ENCODE results near the gene PIEZO2.
"Not testable (repeated sequence)": the region's sequence is repeated elsewhere in the genome, so short reads cannot be mapped to it uniquely, and the experiment has no call there.

The PIEZO2 gene

GRCh38 chr18:10923551-10924070, 225.8 kb downstream of the PIEZO2 start:
- DNase-seq = no peak

- DNase-seq = no peak
Measured at GRCh38 chr18:10923141-10923540, 226.2 kb downstream of the PIEZO2 start.

GRCh38 chr18:10922712-10923111, 226.7 kb downstream of the PIEZO2 start:
- not testable (repeated sequence) for DNase-seq

GRCh38 chr18:10920309-10920708, 229.1 kb downstream of the PIEZO2 start:
- DNase-seq = not testable (repeated sequence)

DNA sequence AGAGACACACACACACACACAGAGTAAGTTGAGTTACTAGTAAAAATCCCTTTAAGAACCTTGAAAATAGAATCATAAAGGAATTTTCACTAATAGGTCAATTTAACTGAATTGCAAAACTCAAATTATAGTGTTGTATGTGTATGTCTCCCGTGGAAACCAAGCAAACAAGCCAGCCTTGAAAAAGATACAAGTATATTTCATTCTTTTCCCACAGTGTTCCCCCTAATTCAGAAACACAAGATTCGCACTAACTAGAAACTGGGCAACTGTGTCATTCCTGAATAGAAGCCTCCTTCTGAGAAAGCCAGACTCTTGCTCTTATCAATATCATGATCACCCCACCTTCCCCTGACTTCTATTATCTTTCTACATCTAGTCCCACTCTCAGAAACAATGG, 229.5 kb downstream of the PIEZO2 start:
- DNase-seq = no peak

DNA sequence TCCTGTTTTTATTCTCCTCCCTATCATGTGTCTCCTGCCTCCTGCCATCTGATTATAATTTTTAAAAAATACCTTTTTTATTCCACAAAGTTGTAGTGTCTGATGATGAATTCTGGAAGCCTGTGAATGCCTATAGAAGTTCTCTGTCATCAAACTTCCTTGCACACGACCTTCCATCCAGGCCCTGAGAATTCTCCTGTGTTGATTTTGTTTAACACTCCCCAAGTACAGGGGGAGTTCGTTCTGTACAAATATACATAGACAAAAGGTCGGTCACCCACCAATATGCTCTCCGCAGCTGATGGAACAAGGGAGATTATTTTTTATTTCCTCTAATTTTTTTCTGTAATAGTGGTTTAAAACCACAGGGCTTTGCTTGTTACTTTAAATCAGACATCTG, 232.5 kb downstream of the PIEZO2 start:
- no peak for DNase-seq

DNA sequence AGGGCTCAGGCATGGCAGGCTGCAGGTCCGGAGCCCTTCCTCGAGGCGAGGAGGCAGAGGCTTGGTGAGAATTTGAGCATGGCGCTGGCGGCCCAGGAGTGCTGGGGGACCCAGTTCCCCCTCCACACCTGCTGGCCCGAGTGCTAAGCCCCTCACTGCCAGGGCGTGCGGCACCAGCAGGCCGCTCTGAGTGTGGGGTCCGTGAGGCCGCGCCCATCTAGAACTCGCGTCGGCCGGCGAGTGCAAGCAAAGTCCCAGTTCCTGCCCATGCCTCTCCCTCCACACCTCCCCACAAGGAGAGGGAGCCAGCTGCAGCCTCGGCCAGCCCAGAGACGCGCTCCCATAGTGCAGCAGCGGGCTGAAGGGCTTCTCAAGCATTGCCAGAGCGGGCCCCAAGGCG, 233.0 kb downstream of the PIEZO2 start:
- no peak for DNase-seq

DNA sequence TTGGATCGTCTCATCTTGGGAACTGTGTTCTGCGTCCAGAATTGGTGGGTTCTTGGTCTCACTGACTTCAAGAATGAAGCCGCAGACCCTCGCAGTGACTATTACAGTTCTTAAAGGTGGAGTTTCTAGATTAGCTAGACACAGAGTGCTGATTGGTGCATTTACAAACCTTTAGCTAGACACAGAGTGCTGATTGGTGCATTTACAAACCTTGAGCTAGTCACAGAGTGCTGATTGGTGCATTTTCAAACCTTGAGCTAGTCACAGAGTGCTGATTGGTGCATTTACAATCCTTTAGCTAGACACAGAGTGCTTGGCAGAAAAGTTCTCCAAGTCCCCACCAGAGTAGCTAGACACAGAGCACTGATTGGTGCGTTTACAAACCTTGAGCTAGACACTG, 233.6 kb downstream of the PIEZO2 start:
- DNase-seq = not testable (repeated sequence)

GRCh38 chr18:10914610-10915009, 234.8 kb downstream of the PIEZO2 start:
- DNase-seq = not testable (repeated sequence)

DNA sequence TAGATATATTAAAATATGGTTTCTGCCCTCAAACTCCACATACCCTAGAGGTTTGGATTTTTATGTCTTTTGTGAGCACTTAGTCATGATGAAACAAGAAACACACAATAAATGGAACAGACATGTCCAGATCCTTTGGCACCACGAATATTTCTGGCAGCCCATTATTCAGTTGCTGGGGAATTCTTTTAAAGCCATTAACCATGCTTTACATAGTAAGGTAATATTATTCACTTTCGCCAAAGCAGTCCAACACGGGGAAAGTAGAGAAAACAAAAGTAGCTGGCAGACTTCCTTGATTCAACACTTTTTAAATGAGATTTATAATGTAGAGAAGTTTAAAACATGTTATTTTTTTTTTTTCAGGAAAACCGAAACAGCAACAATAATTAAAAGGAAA, 235.4 kb downstream of the PIEZO2 start:
- DNase-seq = no peak

- no peak for DNase-seq
Measured at GRCh38 chr18:10912790-10913545, 236.4 kb downstream of the PIEZO2 start.

DNA sequence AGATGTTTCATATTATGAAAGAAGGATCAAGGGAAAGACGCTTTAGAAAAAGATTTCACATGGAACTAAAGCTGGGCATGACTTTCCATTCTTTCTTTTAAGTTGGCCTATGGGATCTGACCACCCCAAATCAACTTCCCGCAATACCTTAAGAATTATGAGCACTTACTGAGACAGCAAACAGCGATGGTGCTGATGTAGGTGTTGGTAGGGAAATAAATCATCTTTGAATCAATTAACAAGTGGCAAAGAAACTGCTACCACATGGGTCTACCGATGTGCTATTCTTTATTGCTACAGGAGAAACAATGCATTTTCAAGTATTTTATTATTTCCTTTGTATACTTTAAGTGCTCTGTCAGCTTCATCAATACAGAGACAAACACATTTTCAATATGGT, 239.6 kb downstream of the PIEZO2 start:
- DNase-seq = no peak

DNA sequence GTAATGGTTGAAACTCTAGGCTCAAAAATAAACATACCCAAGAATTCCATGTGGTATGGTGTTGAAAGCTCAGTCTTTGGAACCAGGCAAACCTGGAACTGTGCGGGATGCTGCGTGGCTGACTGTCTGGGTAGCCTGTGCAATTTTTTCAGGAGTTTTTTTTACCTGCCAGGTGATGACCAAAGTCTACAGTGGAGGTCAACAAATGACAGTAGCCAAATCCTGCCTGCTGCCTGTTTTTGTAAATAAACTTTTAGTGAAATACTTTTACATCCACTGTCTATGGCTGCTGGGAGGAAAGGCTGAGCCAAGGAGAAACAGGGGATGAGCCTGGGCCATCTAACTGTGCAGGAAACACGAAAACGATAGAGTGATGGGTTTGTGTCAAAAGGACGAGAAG, 240.6 kb downstream of the PIEZO2 start:
- no peak for DNase-seq

- no peak for DNase-seq
Measured at GRCh38 chr18:10907749-10908148, 241.6 kb downstream of the PIEZO2 start.

GRCh38 chr18:10901329-10901728, 248.0 kb downstream of the PIEZO2 start:
- no peak for DNase-seq

GRCh38 chr18:10900435-10900834, 248.9 kb downstream of the PIEZO2 start:
- no peak for DNase-seq

DNA sequence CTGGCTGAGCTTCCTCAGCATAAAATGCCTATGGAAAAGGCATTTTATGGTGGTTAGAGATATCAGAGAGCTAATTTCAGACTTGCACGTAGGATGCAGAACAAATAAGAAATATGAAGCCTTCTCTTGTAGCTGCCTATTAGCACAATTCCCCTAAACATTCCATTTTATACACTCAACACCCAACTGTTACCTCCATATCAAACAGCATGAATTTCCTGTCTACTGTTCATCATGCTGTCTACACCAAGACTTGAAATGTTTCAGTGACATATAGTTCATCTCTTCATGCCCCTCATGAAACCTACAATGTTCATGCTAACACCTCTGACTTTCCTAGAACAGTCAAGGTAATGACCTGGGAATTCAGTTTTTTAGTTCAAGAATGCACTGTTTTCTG, 249.9 kb downstream of the PIEZO2 start:
- no peak for DNase-seq

- no peak for DNase-seq
Measured at GRCh38 chr18:10898417-10898974, 250.9 kb downstream of the PIEZO2 start.

DNA sequence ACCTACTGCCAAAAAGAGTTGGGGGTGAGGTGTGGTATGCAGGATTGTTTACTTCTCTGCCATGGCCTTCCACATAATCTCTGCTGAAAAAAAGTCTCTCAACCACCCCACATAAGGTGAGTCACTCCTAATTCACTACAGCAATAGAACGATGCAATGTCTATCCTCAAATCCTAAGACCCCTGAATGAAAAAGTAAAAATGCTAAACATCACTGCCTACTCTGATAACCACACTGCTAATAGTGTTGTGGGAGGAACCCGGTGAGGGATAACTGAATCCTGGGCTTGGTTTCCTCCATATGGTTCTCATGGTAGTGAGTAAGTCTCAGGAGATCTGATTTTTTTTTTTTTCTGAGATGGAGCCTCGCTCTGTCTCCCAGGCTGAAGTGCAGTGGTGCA, 252.5 kb downstream of the PIEZO2 start:
- DNase-seq = no peak

DNA sequence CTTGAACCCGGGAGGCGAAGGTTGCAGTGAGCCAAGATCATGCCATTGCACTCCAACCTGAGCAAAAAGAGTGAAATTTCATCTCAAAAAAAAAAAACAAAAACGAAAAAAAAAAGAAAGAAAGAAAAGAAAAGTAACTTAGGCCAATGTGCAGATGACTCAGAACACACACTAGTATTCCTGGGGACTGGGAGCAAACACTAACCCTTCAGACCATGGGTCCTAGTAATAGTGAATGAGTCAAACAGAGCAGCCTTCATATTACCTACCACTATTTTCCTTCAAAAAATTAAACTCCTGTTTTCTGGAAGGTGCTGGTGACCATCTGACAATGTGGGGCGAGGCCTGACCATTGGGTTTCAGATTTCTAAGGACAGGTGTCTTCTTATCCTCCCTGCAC, 253.4 kb downstream of the PIEZO2 start:
- no peak for DNase-seq

- DNase-seq = no peak
Measured at GRCh38 chr18:10894501-10894900, 254.9 kb downstream of the PIEZO2 start.

DNA sequence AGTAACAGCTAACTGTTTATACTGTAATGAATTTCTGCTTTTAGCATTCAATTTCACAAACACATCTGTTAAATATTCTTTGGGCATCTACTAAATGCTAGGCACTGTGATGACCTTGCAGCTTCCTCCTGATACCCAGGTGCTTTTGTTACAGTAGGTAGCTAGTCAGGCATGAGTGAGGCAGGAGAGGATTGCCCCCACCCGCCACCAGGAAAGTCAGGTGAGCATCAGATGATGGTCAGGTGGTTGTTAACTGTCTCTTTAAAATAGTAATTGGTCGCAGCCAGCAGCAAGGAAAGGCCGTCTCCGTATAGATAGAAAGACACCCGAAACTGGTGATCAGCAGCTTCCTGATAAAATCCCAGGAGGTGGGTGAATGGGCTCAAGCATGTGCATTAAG, 255.6 kb downstream of the PIEZO2 start:
- no peak for DNase-seq

DNA sequence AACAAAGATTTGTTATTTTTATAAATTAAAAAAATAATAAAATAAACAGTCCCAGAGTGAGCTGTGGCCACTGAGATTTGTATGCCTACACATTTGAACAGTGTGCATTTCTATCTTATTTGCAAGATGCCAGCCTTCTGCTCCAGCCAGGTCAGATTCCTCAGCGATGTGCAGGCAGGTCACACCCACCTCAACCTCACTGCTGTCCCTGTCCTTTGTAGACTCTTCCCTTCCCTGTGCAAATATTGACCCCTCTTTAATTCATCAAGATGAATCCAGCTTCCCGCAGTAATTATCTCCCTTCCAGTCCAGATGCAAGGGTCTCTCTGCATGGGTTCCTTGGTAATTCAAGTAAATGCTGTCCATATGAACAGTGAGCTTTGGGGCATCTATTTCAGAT, 256.2 kb downstream of the PIEZO2 start:
- no peak for DNase-seq

- no peak for DNase-seq
Measured at GRCh38 chr18:10892786-10893185, 256.6 kb downstream of the PIEZO2 start.

GRCh38 chr18:10890022-10890421, 259.3 kb downstream of the PIEZO2 start:
- DNase-seq = no peak
